Cardiac fibroblast (primary cell): ENCODE results near the gene PPP1R27.

Experiments
- DNase-seq, 2 donors: peaks; one replicate each; pipeline versions ENCODE4 v3.0.0 to v3.0.0-alpha.2; 2010; ENCODE audit warnings: low read depth in 2 of 2
- H3K4me3 ChIP-seq, 2 donors: replicated peaks in 1 of 2; 1 replicate in 1 of 2; 2 replicates in 1 of 2; pipeline ENCODE4 v1.5.1; 2011; ENCODE audit warnings: low read depth in 2 of 2, low read length in 2 of 2, mild to moderate bottlenecking in 2 of 2, moderate library complexity in 1 of 2
- TF ChIP-seq, protein P1 (sequence below): IDR thresholded peaks from one replicate; pipeline ENCODE4 v1.5.1; 2011; ENCODE audit warnings: low read depth, mild to moderate bottlenecking, low read length, inconsistent platforms

The PPP1R27 gene

GRCh38 chr17:81811705-81812570 lies 22.9 kb downstream of the PPP1R27 start:
- TF ChIP-seq, protein P1, sequence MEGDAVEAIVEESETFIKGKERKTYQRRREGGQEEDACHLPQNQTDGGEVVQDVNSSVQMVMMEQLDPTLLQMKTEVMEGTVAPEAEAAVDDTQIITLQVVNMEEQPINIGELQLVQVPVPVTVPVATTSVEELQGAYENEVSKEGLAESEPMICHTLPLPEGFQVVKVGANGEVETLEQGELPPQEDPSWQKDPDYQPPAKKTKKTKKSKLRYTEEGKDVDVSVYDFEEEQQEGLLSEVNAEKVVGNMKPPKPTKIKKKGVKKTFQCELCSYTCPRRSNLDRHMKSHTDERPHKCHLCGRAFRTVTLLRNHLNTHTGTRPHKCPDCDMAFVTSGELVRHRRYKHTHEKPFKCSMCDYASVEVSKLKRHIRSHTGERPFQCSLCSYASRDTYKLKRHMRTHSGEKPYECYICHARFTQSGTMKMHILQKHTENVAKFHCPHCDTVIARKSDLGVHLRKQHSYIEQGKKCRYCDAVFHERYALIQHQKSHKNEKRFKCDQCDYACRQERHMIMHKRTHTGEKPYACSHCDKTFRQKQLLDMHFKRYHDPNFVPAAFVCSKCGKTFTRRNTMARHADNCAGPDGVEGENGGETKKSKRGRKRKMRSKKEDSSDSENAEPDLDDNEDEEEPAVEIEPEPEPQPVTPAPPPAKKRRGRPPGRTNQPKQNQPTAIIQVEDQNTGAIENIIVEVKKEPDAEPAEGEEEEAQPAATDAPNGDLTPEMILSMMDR, result no peak
- no peak overlapping the region for H3K4me3 ChIP-seq
- DNase-seq, result no peak

DNA sequence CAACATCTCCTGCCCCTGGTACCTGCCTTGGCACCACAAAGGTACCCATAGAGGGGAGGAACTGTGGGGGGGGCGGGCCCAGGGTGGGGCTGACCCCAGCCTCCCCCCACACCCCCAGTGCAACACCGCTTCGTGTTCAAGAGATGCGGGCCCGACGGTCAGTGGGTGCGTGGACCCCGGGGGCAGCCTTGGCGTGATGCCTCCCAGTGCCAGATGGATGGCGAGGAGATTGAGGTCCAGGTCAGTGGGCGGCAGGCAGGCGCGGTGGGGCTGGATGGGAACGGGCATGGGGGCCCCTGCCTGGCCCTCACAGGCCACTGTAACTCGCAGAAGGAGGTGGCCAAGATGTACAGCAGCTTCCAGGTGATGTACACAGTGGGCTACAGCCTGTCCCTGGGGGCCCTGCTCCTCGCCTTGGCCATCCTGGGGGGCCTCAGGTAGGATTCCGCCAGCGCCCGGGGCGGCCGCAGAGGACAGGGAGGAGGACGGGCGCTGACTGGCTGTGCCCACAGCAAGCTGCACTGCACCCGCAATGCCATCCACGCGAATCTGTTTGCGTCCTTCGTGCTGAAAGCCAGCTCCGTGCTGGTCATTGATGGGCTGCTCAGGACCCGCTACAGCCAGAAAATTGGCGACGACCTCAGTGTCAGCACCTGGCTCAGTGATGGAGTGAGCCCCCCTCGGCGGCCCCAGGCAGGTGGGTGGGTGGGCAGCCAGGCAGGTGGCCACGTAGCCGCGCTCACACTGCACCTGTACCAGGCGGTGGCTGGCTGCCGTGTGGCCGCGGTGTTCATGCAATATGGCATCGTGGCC lies 23.8 kb downstream of the PPP1R27 start:
- no peak overlapping the region for H3K4me3 ChIP-seq
- TF ChIP-seq, protein P1, result no peak
- no peak for DNase-seq

GRCh38 chr17:81810476-81810875 lies 24.4 kb downstream of the PPP1R27 start:
- TF ChIP-seq, protein P1, result no peak
- no peak for DNase-seq
- no peak overlapping the region for H3K4me3 ChIP-seq

GRCh38 chr17:81809556-81809998 lies 25.3 kb downstream of the PPP1R27 start:
- TF ChIP-seq, protein P1, result no peak
- H3K4me3 ChIP-seq, result no peak overlapping the region
- no peak for DNase-seq

DNA sequence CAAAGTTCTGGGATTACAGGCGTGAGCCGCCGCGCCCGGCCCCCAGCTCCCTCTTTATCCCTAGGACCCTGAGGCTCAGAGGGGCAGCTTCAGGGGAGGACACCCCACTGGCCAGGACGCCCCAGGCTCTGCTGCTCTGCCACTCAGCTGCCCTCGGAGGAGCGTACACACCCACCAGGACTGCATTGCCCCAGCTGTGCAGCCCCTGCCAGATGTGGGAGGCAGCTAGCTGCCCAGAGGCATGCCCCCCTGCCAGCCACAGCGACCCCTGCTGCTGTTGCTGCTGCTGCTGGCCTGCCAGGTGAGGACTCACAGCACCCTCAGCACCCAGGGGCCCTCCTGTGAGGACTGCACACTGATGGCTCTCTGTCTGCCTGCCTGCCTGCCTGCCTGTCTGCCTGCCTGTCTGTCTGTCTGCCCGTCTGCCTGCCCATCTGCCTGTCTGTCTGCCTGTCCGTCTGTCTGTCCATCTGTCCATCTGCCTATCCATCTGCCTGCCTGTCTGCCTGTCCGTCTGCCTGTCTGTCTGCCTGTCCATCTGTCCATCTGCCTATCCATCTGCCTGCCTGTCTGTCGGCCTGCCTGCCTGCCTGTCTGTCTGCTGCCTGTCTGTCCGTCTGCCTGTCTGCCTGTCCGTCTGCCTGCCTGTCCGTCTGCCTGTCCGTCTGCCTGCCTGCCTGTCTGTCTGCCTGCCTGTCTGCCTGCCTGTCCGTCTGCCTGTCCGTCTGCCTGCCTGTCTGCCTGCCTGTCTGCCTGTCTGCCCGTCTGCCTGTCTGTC lies 25.9 kb downstream of the PPP1R27 start:
- no peak overlapping the region for H3K4me3 ChIP-seq
- DNase-seq, result no peak
- TF ChIP-seq, protein P1, result no peak

DNA sequence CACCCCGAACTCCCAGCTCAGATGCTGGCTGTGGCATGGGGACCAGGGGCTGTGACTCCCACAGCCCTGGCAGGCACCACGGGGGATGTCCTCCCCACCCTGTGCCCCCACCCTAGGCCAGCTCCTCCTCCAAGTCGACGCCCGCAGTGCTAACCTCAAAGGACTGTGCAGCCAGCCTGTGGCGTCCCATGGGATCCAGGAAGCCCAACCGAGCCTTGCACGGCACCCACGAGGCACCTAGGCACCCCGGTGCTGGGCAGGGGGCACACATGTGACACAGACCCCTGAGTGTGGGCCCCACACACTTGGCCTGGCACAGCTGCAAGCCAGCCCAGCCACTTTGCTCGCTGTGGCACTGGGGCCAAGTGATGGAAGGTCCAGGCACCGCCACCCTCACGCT lies 27.0 kb downstream of the PPP1R27 start:
- no peak for DNase-seq
- no peak overlapping the region for H3K4me3 ChIP-seq
- TF ChIP-seq, protein P1, result no peak
